H9 (cell line): Measurements from ENCODE around the gene RUNX2. TPM values are rescaled to one million over a fixed set of nuclear protein-coding genes. Genes with fewer than 3 reads are reported as not detected.

Experiments used
- DNase-seq: peaks from one replicate; pipeline ENCODE4 v3.0.0-alpha.2; 2017
- H2AFZ ChIP-seq: one replicate; pipeline ENCODE4 v1.6.1; 2013; ENCODE audit warnings: mild to moderate bottlenecking, low read length, control low read depth, moderate library complexity
- H2AK5ac ChIP-seq: 2 replicates; pipeline ENCODE4 v1.6.1; 2013; ENCODE audit warnings: low read length, control low read depth, mixed read lengths; ENCODE audit not compliant: insufficient read length
- H2BK120ac ChIP-seq: one replicate; pipeline ENCODE4 v1.6.1; 2013; ENCODE audit warnings: low read depth, mild to moderate bottlenecking, low read length, control low read depth, inconsistent platforms; ENCODE audit not compliant: poor library complexity, severe bottlenecking
- H2BK12ac ChIP-seq: 2 replicates; pipeline ENCODE4 v1.6.1; 2013; ENCODE audit warnings: low read length, control low read depth, mixed read lengths, low read depth; ENCODE audit not compliant: insufficient read length
- H2BK15ac ChIP-seq: 2 replicates; pipeline ENCODE4 v1.6.1; 2013; ENCODE audit warnings: low read depth, low read length, control low read depth
- H2BK20ac ChIP-seq: one replicate; pipeline ENCODE4 v1.6.1; 2013; ENCODE audit warnings: low read depth, mild to moderate bottlenecking, low read length, control low read depth, inconsistent platforms; ENCODE audit not compliant: poor library complexity, severe bottlenecking
- H2BK5ac ChIP-seq: 2 replicates; pipeline ENCODE4 v1.6.1; 2013; ENCODE audit warnings: low read length, control low read depth, mixed read lengths; ENCODE audit not compliant: insufficient read length
- H3K14ac ChIP-seq: 2 replicates; pipeline ENCODE4 v1.6.1; 2013; ENCODE audit warnings: low read length, control low read depth; ENCODE audit not compliant: insufficient read depth
- H3K18ac ChIP-seq: 2 replicates; pipeline ENCODE4 v1.6.1; 2013; ENCODE audit warnings: low read depth, mild to moderate bottlenecking, mixed read lengths, low read length, control low read depth; ENCODE audit not compliant: insufficient read length
- H3K23ac ChIP-seq: 2 replicates; pipeline ENCODE4 v1.6.1; 2013; ENCODE audit warnings: low read length, control low read depth, mixed read lengths, low read depth; ENCODE audit not compliant: insufficient read length
- H3K23me2 ChIP-seq: 2 replicates; pipeline ENCODE4 v1.6.1; 2013; ENCODE audit warnings: low read depth, mild to moderate bottlenecking, mixed read lengths, low read length, control low read depth; ENCODE audit not compliant: insufficient read length, poor library complexity, severe bottlenecking
- H3K27ac ChIP-seq: 2 replicates; pipeline ENCODE4 v1.5.1; 2013; ENCODE audit warnings: low read length, control low read depth, mixed read lengths, low read depth; ENCODE audit not compliant: insufficient read length
- H3K27me3 ChIP-seq: 2 replicates; pipeline ENCODE4 v1.6.1; 2013; ENCODE audit warnings: low read length, control low read depth, inconsistent platforms; ENCODE audit not compliant: insufficient read depth
- H3K4ac ChIP-seq: 2 replicates; pipeline ENCODE4 v1.6.1; 2013; ENCODE audit warnings: low read depth, mild to moderate bottlenecking, control low read depth, inconsistent platforms, low read length, moderate library complexity
- H3K4me1 ChIP-seq: 2 replicates; pipeline ENCODE4 v1.6.1; 2013; ENCODE audit warnings: low read length, control low read depth, inconsistent platforms; ENCODE audit not compliant: insufficient read depth
- H3K4me2 ChIP-seq: 2 replicates; pipeline ENCODE4 v1.6.1; 2013; ENCODE audit warnings: low read length, control low read depth, mixed read lengths; ENCODE audit not compliant: insufficient read length, insufficient read depth
- H3K56ac ChIP-seq: 2 replicates; pipeline ENCODE4 v1.6.1; 2013; ENCODE audit warnings: low read depth, mild to moderate bottlenecking, mixed read lengths, low read length, control low read depth; ENCODE audit not compliant: insufficient read length
- H3K79me1 ChIP-seq: 2 replicates; pipeline ENCODE4 v1.6.1; 2013; ENCODE audit warnings: low read depth, mild to moderate bottlenecking, moderate library complexity, low read length, control low read depth, inconsistent platforms; ENCODE audit not compliant: insufficient read depth, poor library complexity, severe bottlenecking
- H3K79me2 ChIP-seq: 2 replicates; pipeline ENCODE4 v1.6.1; 2013; ENCODE audit warnings: low read length, control low read depth, inconsistent platforms; ENCODE audit not compliant: insufficient read depth
- H3K9ac ChIP-seq: 2 replicates; pipeline ENCODE4 v1.6.1; 2013; ENCODE audit warnings: low read length, control low read depth, mixed read lengths; ENCODE audit not compliant: insufficient read length; ENCODE audit errors: extremely low read depth
- H3K9me3 ChIP-seq: one replicate; pipeline ENCODE4 v1.6.1; 2013; ENCODE audit warnings: low read depth, low read length, inconsistent platforms; ENCODE audit not compliant: control insufficient read depth
- H3T11ph ChIP-seq: one replicate; pipeline ENCODE4 v1.6.1; 2013; ENCODE audit warnings: mild to moderate bottlenecking, low read length, control low read depth, inconsistent platforms
- H4K20me1 ChIP-seq: one replicate; pipeline ENCODE4 v1.6.1; 2013; ENCODE audit not compliant: control insufficient read depth, insufficient read length, insufficient read depth
- H4K5ac ChIP-seq: 2 replicates; pipeline ENCODE4 v1.6.1; 2013; ENCODE audit warnings: low read depth, mild to moderate bottlenecking, mixed read lengths, low read length, control low read depth; ENCODE audit not compliant: insufficient read length
- H4K8ac ChIP-seq: replicated peaks from 2 replicates; pipeline ENCODE4 v1.6.1; 2013; ENCODE audit warnings: low read length, control low read depth, mixed read lengths, low read depth; ENCODE audit not compliant: insufficient read length
- H4K91ac ChIP-seq: 2 replicates; pipeline ENCODE4 v1.6.1; 2013; ENCODE audit warnings: low read depth, mild to moderate bottlenecking, moderate library complexity, mixed read lengths, low read length, control low read depth; ENCODE audit not compliant: insufficient read length
- H3K27ac Mint-ChIP-seq, 3 experiments: 2 replicates in 2 of 3; 3 replicates in 1 of 3; pipeline ENCODE4 v1.8.0; 2020 to 2021; ENCODE audit warnings: mixed read lengths in 3 of 3, mild to moderate bottlenecking in 1 of 3, moderate library complexity in 1 of 3
- H3K27me3 Mint-ChIP-seq: 2 replicates; pipeline ENCODE4 v1.8.0; 2021; ENCODE audit warnings: low read depth, mild to moderate bottlenecking, moderate library complexity, mixed read lengths
- H3K36me3 Mint-ChIP-seq, 3 experiments: 2 replicates in 2 of 3; 3 replicates in 1 of 3; pipeline ENCODE4 v1.8.0; 2020 to 2021; ENCODE audit warnings: low read depth in 3 of 3, mixed read lengths in 3 of 3; ENCODE audit not compliant: insufficient read depth in 1 of 3
- H3K4me1 Mint-ChIP-seq, 2 experiments: 2 replicates each; pipeline ENCODE4 v1.8.0; 2020; ENCODE audit warnings: mixed read lengths in 2 of 2
- H3K4me3 Mint-ChIP-seq, 2 experiments: 2 replicates in 1 of 2; 3 replicates in 1 of 2; pipeline ENCODE4 v1.8.0; 2020 to 2021; ENCODE audit warnings: mild to moderate bottlenecking in 2 of 2, mixed read lengths in 2 of 2, moderate library complexity in 1 of 2
- H3K9me3 Mint-ChIP-seq, 2 experiments: 2 replicates in 1 of 2; 3 replicates in 1 of 2; pipeline ENCODE4 v1.8.0; 2020; ENCODE audit warnings: mild to moderate bottlenecking in 2 of 2, mixed read lengths in 2 of 2, moderate library complexity in 1 of 2
- CTCF ChIP-seq: fragments of 200-600 bp; sonication (generic); conservative IDR thresholded peaks from 3 replicates; pipeline ENCODE4 v1.8.0; 2021; ENCODE audit warnings: antibody characterized with exemption, mild to moderate bottlenecking
- WGBS: extraction: QIAGEN DNeasy Blood & Tissue Kit; methylation state at CpG from one replicate; pipeline ENCODE4 v1.1.7; 2013; ENCODE audit warnings: missing lambda C conversion rate, low lambda C conversion rate, mixed read lengths; ENCODE audit not compliant: insufficient read length; ENCODE audit errors: extremely low coverage; 5-methylcytosine and 5-hydroxymethylcytosine counted together
- total RNA-seq: library from RNA; stranded (reverse); gene quantifications from 2 replicates; pipeline ENCODE4 v1.2.1, GENCODE V29; 2021

The RUNX2 gene
- total RNA-seq, 1 experiment from 2014 or later, result 0.15 TPM

- Histone ChIP-seq H2AFZ (no peak overlapping the region), H3K27ac (no peak overlapping the region), H2BK15ac (no peak overlapping the region; the same call in 1 of the 2 replicates), H4K91ac (no peak overlapping the region), H4K8ac (no peak overlapping the region), H2BK12ac (no peak overlapping the region), H4K20me1 (no peaks in the 10 kb centered on the region), H3K79me2 (no peaks in the 10 kb centered on the region), H3K23ac (no peak overlapping the region), H3K4me2 (no peak overlapping the region), H3K9ac (no peak overlapping the region), H2BK20ac (no peak overlapping the region), H2BK5ac (no peak overlapping the region), H3K4me1 (no peaks in the 10 kb centered on the region), H2AK5ac (no peak overlapping the region), H3K23me2 (no peaks in the 10 kb centered on the region), H3K27me3 (no peaks in the 10 kb centered on the region), H3K18ac (no peak overlapping the region), H3K56ac (no peak overlapping the region), H4K5ac (no peak overlapping the region), H3K14ac (no peak overlapping the region), H2BK120ac (no peak overlapping the region), H3K4ac (no peak overlapping the region), H3K79me1 (no peaks in the 10 kb centered on the region), H3T11ph (no peak overlapping the region), H3K9me3 (no peaks in the 10 kb centered on the region)
- Mint-ChIP-seq H3K9me3 (no peaks in the 10 kb centered on the region; a peak in 1 of 5 replicates), H3K4me1 (peaks cover 3 to 4% of the 10 kb centered on the region in 2 experiments; a peak in 3 of 4 replicates), H3K27me3 (peaks cover 2% of the 10 kb centered on the region), H3K4me3 (no peak overlapping the region), H3K36me3 (no peaks in the 10 kb centered on the region), H3K27ac (no peak overlapping the region)
- no CpG with 5 or more reads among the region's 7 CpGs for WGBS
- no peak for TF ChIP-seq CTCF
- no peak for DNase-seq
Observed at GRCh38 chr6:45606831-45607400, 278.8 kb downstream of the RUNX2 start.
